ENCODE data around the gene IQCC.

IQCC gene

GRCh38 chr1:32224285-32224684, 18.8 kb downstream of the IQCC start:
- no peak for DNase-seq

DNA sequence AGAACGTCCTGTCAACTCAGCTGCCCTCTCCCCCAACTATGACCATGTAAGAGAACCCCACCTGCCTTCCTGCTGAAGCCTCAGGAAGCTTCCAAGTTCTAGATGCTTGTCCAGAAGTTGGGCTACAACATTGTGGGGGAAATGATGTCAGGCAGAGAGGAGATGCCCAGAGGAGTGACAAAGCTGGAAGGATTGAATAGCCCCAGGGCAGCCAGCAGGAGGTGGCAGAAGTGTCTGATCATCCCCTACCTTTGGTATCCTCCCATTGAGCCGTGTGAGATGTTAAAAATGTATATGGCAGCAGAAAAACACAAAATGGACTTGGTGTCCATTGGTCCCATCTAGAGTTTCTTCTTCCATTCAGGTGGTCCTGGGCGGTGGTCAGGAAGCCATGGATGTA, 23.3 kb downstream of the IQCC start:
- DNase-seq: no peak

GRCh38 chr1:32231843-32232432, 26.5 kb downstream of the IQCC start:
- no peak for DNase-seq

GRCh38 chr1:32232558-32233304, 27.3 kb downstream of the IQCC start:
- DNase-seq: no peak

DNA sequence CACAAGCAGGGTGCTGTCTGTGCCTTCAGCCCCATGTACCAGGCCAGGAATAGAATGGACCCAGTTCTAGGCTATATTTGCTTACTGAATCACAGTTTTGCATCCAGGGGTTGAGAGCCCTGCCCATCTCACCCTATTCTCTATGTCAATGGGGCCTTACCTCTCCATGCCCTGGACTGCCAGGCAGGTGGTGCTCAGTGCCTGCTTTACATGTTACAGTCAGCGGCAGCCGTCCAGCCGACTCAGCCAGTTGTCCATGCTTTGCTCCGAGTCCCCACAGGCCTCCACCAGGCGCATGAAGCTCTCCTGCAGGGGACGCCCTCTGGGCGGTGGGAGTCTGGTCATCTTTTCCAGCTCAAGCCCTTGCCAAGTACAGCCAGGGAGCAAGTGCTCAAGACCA, 29.3 kb downstream of the IQCC start:
- no peak for DNase-seq

DNA sequence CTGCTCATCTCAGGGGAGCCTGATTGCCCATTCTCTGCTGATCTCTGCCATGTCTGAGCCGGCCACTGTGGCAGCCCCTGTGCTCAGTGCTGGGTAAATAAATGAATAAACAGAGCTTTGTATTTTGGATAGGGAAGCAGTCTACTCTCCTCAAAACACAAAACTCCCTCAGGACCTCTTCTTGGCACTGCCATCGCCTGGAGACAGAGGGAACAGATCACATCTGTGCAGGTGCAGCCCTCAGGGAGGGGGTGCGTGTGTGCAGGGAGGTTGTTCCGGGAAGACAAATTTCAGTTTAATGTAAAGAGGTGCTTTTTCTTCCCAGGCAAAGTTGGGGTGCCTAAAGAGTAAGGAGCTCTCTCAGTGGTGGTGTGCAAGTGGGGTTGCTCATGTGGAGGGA, 33.9 kb downstream of the IQCC start:
- no peak for DNase-seq

- no peak for DNase-seq
Measured at GRCh38 chr1:32239790-32240139, 34.3 kb downstream of the IQCC start.

DNA sequence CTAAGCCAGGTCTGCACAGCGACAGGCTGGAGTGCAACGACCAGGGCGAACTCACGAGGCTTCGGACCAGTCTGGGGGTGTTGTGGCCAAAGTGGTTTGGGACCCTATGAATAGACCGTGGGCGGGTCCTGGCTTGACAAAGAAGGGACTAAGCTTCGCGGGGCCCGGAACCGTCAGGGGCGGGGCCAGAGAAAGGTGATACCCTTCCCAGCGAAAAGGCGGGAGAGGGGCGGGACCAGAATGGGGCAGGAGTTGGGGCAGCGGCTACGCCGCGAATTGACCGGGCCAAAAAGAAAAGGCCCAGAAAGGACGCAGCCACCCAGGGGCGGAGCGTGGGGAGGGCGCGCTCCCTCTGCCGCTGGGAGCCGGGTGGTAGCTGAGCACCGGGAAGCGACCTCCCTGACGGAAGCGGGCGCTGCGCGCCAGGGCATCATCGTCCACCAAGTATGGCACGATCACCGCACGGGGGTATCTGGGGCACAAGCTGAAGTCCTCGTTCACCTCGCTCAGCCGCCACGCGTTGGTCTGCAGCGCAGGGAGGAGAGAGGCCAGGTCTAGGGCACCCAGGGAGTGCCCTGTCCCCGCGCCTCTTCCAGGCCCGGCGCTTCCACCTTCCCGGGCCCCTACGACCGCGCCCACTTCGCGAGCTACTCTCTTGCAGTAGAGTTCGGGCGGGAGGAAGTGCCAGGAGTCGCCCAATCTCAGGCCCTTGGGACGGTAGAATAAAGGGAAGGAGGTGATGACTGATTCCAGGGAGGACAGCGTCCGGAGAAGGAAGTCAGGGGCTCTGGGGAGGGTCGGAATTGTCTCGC, 34.9 kb downstream of the IQCC start:
- DNase-seq: peak; percentile 54 to 68

GRCh38 chr1:32241001-32241763, 35.7 kb downstream of the IQCC start:
- peak in 1 of 2 donors; percentile 35 for DNase-seq

DNA sequence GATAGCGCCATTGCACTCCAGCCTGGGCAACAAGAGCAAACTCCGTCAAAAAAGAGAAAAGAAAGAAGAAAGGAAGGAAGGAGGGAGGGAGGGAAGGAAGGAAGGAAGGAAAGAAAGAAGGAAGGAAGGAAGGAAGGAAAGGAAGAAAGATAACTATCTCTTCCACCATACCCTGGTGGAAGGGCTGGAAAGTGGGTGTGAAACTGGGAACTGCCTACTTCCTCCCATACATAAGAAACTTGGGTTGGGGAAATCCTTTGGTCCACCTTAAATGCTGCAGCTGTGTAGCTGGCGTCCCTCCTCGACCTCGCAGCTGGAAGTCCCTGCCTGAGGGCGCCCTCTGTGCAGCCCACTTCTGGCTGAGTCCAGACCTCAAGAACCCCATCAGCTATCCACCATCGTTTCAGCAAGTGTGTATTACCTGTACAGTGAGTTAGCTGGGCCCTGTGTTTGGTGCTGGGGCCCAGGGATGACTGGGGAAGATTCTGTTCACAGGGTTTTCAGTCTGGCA, 36.9 kb downstream of the IQCC start:
- no peak for DNase-seq

DNA sequence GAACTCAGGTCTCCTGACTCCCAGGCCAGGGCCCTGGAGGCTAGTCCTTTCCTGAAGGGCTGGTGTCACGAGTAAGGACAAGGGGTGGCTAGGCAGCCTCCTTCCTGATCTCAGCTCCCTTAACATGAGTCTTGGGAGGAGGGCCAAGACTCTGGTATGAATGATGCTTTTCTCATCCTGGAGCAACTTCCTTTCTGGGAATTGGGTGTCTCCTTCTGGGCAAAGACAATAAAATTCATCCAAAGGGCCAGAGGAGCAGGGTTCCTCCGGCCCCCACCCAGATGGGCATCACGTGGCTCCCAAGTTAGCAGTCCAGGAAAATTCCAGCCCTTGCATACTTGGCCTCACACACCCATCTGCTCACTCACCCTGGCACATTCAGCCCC, 41.4 kb downstream of the IQCC start, which contains the start of gene FAM167B:
FAM167B (plus strand) TSS at position 335 of the 386 bp plus-strand sequence. CDS start 200 bp downstream, outside the sequence.
- DNase-seq: no peak

- no peak for DNase-seq
Measured at GRCh38 chr1:32247452-32247851, 42.0 kb downstream of the IQCC start.

DNA sequence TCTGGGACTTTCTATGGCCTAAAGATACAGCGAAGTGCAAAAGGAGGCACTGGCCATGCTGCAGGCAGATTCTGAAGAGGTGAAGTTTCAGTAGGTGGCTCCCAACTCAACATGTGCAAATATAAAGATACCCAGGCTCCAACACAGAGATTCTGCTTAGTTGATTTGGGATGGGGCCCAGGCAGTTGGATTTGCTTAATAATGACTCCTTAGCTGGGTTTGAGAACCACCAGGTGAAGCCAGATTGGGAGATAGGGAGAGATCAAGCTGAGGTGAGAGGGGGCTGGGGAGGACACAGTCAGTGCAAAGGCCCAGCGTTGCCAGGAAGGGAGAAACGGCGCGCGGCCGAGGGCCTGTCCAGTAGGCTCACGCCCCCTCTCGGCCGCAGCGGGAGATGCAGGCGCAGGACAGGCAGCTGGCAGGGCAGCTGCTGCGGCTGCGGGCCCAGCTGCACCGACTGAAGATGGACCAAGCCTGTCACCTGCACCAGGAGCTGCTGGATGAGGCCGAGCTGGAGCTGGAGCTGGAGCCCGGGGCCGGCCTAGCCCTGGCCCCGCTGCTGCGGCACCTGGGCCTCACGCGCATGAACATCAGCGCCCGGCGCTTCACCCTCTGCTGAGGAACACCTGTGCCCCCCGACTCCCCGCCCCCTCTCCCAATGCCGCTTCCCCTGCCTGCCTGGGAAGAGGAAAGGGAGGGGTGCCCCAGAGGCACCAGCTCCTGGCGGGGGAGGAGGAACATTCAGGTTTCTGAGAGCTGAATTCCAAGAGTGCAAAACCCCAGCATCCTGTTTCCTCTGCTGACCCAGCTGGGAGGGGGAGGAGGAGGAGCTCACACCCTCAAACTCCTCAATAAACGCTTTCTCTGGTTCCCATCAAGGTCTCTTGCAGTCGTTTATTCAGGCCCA, 42.8 kb downstream of the IQCC start:
- DNase-seq: peak; percentile 80

DNA sequence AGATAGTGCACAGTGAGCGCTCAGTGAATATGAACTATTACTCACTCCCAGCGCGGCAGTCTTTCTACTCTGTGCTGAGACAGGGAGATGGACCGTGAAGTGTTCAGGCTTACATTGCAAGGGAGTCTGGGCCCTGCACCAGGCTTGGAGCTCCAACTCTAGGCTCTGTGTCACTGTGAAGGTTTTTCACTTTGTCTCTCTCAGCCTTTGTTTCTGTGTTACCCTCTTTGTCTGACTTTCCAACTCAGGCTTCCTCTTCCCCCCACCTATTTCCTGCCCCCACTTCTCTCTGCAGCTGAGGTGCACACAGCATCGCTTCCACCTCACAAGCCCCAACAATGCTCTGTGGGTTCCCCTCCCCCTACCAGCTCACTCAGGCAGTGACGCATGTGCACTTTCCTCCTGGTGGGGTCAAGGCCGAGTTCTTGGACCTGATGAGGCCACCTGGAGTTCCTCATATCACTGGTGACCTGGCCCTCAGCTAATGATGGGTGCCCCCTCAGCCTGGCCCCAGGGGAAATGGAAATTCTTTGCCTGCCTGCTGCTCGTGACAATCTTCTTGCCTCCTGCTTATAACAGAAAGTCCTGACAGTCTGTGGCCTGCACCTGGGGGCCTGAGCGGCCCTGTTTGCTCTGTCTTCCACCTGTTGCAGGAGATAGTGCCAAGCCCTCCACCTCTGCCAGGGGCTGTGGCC, 44.5 kb downstream of the IQCC start:
- DNase-seq: peak; percentile 89 to 90

DNA sequence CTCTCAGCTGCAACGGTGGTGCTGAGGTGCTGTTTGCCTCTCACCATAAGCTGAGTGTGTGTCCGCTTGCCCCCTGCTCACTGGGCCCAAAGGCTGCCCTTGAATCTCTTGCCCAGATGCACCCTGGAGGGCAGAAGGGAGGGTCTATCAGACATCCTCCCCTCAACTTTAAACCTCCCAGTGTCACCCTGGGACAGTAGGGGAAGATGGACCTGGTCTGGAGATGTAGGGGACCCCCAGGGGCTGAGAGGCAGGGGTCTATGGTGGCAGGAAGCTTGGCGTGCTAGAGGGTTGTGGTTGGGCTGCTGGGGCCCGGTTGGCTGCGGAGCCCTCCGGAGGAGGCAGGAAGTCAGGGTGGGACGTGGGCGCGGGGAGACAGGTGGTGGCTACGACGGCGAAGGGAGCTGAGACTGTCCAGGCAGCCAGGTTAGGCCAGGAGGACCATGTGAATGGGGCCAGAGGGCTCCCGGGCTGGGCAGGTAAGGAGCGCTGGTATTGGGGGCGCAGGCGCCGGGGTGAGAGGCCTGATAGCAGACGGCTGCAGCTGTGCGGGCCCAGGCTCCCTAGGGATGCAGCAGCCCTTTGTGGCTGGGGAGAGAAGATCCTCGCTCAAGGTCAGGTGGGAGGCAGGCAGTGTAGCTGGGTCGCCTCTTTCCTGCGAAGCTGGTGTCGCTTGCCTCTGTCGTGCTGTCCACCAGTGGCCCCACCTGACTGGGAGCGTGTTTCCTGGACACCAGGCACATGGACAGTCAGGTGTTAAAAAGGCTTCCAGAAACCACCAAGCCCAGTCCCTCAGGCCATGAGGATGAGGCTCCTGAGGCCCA, 45.6 kb downstream of the IQCC start, which contains the start of gene LCK:
LCK (plus strand) TSS at position 373 of the 824 bp plus-strand sequence. CDS start 23,065 bp downstream, outside the sequence.
- peak; percentile 53 to 61 for DNase-seq

- peak in 1 of 2 donors; percentile 51 for DNase-seq
Measured at GRCh38 chr1:32255072-32256071, 49.9 kb downstream of the IQCC start.

GRCh38 chr1:32256473-32257226, 51.2 kb downstream of the IQCC start:
- DNase-seq: peak in 1 of 2 donors; percentile 41

DNA sequence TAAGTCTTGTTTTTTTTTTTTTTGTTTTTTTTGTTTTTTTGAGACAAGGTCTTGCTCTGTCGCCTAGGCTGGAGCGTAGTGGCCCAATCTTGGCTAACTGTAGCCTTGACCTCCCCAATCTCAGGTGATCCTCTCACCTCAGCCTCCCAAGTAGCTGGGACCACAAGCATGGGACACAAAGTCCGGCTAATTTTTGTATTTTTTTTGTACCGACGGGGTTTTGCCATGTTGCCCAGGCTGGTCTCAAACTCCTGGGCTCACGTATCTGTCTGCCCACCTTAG, 51.7 kb downstream of the IQCC start:
- no peak for DNase-seq

Data from CD4-positive, alpha-beta T cell treated with Interleukin-4 for 1 hour (primary cell).